Stimulated activated CD4-positive, alpha-beta T cell treated with anti-CD3 and anti-CD28 coated beads, Interleukin-2, amount 100 ng/mL, for 24 hours (primary cell): ENCODE measurements around the gene EIF2S1.
"Not testable (repeated sequence)": the region's sequence is repeated elsewhere in the genome, so short reads cannot be mapped to it uniquely, and the experiment has no call there.

Experiments
- DNase-seq, 2 donors: peaks; one replicate each; pipeline ENCODE4 v3.0.0-alpha.2; 2020

EIF2S1 gene

DNA sequence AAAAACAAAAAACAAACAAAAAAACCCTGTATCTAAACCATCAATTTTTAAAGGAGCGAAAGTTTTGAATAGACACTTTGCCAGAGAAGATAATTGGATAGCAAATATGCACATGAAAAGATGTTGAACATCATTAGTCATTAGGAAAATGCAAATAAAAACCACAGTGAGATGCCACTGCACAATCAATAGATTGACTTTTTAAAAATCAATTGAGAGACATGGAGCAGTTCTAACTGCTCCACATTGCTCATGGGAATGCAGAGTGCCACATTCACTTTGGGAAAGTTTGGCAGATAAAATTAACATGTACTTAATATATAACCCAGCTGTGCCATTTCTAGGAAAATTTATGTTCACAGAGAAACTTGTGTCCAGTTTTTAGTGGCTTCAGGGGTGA lies 12.7 kb downstream of the EIF2S1 start:
- DNase-seq = no peak

- no peak for DNase-seq
These were observed 13.2 kb downstream of the EIF2S1 start for GRCh38 chr14:67373347-67373746.

- DNase-seq = no peak
These were observed 17.8 kb downstream of the EIF2S1 start for GRCh38 chr14:67377916-67378315.

GRCh38 chr14:67385120-67385519 lies 25.0 kb downstream of the EIF2S1 start:
- DNase-seq = no peak

DNA sequence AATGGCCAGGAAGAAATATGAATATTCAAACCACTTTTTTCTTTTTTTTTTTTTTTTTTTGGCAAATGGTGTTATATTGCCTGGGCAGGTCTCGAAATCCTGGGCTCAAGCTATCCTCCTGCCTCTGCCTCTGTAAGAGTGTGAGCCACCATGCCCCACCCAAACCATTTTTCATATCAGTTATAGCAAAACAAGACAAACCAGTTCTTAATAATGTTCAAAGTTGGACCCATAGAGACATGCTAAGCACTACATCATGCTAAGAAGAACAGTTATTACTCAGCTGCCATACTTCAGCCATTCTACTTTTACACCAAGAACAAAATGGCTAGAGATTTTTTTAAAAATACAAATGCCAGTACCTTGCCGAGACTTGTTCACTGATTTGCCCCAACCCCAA lies 25.5 kb downstream of the EIF2S1 start:
- DNase-seq = no peak

DNA sequence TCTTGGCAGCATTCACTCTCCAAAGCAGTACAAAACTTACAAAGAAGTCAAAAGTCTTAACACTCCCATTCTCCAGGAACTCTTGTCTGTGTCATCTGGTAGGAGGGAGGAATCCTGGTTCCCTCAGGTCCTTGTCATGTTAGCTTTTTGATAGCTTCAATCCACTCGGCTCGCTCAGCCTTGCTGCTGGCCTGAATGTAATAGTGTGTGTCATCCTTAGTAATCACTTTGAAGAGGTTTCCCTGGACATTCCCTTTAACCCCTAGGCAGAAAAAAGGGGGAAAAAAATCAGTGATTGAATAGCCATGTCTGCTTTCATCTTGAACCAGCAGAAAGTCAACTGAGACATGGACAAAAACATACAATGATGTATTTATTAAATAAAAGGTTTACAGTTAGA lies 27.1 kb downstream of the EIF2S1 start:
- no peak for DNase-seq

DNA sequence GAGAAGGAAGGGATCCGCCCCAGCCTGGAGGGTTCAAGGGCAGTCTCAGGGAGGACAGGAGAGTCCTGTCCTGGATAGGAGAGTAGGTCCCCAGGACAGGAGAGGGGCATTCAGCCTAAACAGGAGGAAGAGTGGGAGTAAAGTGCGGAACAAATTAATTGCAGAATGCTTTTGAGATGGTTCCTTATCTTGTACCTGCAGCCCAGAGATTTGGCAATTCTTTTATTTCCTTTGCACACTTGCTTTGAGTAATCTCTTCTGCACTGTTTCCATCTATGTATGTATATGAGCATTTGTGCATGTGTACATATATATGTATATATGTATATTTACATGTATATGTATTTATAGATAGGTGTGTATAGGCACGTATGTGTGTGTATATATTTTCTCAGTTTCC lies 29.1 kb downstream of the EIF2S1 start:
- DNase-seq = no peak

- no peak for DNase-seq
These were observed 29.8 kb downstream of the EIF2S1 start for GRCh38 chr14:67389811-67390534.

- DNase-seq = no peak
These were observed 31.1 kb downstream of the EIF2S1 start for GRCh38 chr14:67391268-67391667.

GRCh38 chr14:67392123-67392522 lies 32.0 kb downstream of the EIF2S1 start:
- no peak for DNase-seq

- no peak for DNase-seq
These were observed 32.7 kb downstream of the EIF2S1 start for GRCh38 chr14:67392800-67393199.

DNA sequence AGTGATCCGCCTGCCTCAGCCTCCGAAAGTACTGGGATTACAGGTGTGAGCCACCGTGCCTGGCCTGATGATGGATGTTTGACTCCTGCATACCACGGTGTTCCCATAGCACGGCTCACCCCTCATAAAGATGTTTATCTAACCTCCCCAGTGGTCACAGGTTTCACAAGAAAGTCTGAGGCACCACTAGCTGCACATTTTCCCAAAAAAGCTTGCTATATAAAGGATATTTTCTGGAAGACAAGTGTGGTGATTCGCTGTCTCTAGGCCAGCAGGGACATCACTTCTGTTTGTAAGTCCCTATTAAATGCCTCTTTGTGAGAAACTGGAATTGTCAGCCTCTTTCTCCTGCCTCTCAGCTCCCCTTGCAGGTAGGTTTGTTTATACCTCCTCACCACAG lies 33.6 kb downstream of the EIF2S1 start:
- no peak for DNase-seq

DNA sequence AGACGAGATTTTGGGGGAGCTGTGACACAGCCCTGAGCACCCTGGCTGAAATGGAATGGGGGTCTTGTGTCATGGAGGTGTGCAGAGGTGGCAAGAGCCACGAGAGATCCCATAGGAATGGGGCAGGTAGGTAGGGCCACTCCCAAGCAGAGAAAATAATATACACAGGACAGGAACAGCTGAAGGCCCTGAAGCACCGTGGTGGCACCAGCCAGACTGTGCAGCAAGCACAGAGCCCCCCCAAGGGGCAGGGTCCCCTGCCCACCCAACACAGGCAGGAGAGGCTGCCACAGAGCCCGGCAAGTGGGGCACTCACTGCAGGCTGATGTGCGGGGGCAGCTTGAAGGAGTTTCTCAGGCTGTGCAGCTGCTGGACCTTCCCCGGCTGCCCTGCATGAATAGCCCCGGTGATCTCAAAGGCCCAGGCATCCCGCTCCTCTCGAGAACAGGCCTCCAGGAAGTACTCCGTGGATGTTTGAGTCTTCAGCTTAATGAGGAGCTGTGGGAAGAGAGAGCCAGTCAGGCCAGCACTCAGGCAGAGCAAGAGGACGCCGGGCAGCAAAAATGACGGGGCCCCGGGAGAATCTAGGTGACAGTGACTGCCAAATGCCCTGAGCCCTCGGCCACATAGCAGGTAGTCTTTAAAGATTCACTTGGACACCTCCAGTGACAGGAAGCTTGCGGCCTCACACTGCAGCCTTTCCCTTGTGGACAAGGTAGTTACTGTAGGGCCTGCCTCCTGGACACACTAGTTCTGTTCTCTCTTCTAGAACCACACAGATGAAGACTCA lies 35.2 kb downstream of the EIF2S1 start:
- DNase-seq = no peak

DNA sequence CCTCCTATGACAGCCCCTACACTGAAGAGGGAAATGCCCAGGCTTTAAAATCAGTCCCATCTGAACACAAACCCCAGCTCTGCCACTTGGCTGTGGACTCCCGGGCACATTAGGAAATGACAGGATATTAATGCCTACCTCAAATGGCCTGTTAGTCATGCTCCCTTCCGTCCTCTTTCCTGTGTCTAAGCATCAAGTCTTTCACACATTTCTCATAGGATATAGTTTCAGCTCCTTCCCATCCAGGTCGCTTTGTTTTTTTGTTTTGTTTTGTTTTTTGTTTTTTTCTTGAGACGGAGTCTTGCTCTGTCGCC lies 35.7 kb downstream of the EIF2S1 start:
- DNase-seq = no peak

GRCh38 chr14:67396381-67396970 lies 36.3 kb downstream of the EIF2S1 start:
- no peak for DNase-seq

GRCh38 chr14:67397536-67397935 lies 37.4 kb downstream of the EIF2S1 start:
- DNase-seq = no peak

- DNase-seq = no peak
These were observed 40.3 kb downstream of the EIF2S1 start for GRCh38 chr14:67400434-67400833.

GRCh38 chr14:67405771-67406170 lies 45.6 kb downstream of the EIF2S1 start:
- DNase-seq = no peak

GRCh38 chr14:67408122-67408801 lies 48.1 kb downstream of the EIF2S1 start:
- not testable (repeated sequence) for DNase-seq

DNA sequence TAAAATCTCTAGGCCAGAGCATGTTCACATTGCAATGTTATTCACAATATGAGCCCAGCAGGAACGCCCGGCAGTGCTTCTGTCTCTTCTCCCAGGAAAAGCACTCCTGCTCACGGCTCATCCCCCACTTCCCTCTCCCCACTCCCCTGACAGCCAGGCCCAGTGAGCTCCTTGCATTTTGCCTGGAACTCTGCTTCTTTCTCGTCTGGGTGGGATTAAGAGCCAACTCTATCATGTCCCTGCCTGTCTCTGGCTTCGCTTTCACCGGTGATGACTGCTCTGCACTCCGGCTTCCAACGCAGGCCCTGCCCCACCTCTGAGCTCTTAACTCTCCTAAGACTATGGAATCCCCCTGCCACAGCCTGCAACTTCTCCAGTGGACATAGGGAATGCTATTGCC lies 49.3 kb downstream of the EIF2S1 start:
- no peak for DNase-seq

DNA sequence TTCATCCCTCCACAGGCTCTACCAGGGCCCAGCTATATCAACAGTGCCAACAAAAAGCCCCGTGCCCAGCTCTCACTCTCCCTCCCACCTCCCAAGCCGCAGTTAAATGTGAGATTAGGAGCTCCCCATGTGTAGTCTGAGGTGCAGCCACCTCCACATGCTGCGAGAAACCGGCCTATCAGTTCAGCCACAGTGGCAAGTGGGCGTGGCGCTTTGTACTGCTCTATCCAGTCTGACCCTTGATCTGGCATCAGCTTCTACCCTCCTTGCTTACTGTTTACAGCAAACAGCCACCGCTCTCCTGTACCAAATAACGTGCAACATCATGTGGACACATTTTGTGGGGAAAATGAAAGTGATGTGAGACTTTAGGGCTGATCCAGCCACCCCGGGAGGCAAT lies 50.2 kb downstream of the EIF2S1 start:
- no peak for DNase-seq

- DNase-seq = no peak
These were observed 51.2 kb downstream of the EIF2S1 start for GRCh38 chr14:67411370-67411769.

GRCh38 chr14:67411820-67412421 lies 51.8 kb downstream of the EIF2S1 start, which contains the start of gene PLEK2:
PLEK2 (minus strand) TSS chr14:67412165; CDS start chr14:67412059, 106 bp downstream.
- DNase-seq = peak; percentile 49 to 65
